LNCaP clone FGC (cell line): Measurements from ENCODE around the gene TTC36.
"Not testable (repeated sequence)": the region's sequence is repeated elsewhere in the genome, so short reads cannot be mapped to it uniquely, and the experiment has no call there.

Source experiments
- DNase-seq: peaks from one replicate; pipeline ENCODE4 v3.0.0-alpha.2; 2011; ENCODE audit warnings: low read depth
- H3K4me3 ChIP-seq: 2 replicates; pipeline ENCODE4 v1.5.1; 2011; ENCODE audit warnings: mild to moderate bottlenecking, low read depth, low read length, control low read depth
- TF ChIP-seq, protein P1 (sequence below): IDR thresholded peaks from 2 replicates; pipeline ENCODE4 v1.5.1; 2012; ENCODE audit warnings: mild to moderate bottlenecking; ENCODE audit not compliant: control insufficient read depth, insufficient read depth; ENCODE audit errors: extremely low read depth

The TTC36 gene

GRCh38 chr11:118527109-118527508, at the start of gene TTC36:
TTC36 (plus strand) TSS chr11:118527474; CDS start chr11:118527495, 21 bp downstream.
- no peak for DNase-seq
- TF ChIP-seq, protein P1, sequence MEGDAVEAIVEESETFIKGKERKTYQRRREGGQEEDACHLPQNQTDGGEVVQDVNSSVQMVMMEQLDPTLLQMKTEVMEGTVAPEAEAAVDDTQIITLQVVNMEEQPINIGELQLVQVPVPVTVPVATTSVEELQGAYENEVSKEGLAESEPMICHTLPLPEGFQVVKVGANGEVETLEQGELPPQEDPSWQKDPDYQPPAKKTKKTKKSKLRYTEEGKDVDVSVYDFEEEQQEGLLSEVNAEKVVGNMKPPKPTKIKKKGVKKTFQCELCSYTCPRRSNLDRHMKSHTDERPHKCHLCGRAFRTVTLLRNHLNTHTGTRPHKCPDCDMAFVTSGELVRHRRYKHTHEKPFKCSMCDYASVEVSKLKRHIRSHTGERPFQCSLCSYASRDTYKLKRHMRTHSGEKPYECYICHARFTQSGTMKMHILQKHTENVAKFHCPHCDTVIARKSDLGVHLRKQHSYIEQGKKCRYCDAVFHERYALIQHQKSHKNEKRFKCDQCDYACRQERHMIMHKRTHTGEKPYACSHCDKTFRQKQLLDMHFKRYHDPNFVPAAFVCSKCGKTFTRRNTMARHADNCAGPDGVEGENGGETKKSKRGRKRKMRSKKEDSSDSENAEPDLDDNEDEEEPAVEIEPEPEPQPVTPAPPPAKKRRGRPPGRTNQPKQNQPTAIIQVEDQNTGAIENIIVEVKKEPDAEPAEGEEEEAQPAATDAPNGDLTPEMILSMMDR, result no peak
- H3K4me3 ChIP-seq, result no peak within 1 kb of the TSS

DNA sequence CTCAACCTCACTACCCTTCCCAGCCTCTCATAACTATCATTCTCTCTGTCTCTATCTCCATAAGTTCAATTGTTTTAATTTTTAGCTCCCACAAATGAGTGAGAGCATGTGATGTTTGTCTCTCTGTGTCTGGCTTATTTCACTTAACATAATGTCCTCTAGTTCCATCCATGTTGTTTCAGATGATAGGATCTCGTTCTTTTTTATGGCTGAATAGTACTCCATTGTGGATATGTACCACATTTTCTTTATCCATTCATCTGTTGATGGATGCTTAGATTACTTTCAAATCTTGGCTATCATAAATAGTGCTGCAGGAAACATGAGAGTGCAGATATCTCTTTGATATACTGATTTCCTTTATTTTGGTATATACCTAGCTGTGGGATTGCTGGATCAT, 46.0 kb upstream of the TTC36 start:
- DNase-seq, H3K4me3 ChIP-seq: not testable (repeated sequence)

GRCh38 chr11:118484405-118484804, 42.9 kb upstream of the TTC36 start:
- DNase-seq, result no peak
- H3K4me3 ChIP-seq, result no peak overlapping the region
- TF ChIP-seq, protein P1, result no peak

GRCh38 chr11:118485273-118485672, 42.0 kb upstream of the TTC36 start:
- H3K4me3 ChIP-seq, result no peak overlapping the region
- TF ChIP-seq, protein P1, result no peak
- no peak for DNase-seq

- no peak overlapping the region for H3K4me3 ChIP-seq
- TF ChIP-seq, protein P1, result peak; percentile 87
- DNase-seq, result peak; percentile 46
These were observed 38.7 kb upstream of the TTC36 start for GRCh38 chr11:118488480-118489109.

DNA sequence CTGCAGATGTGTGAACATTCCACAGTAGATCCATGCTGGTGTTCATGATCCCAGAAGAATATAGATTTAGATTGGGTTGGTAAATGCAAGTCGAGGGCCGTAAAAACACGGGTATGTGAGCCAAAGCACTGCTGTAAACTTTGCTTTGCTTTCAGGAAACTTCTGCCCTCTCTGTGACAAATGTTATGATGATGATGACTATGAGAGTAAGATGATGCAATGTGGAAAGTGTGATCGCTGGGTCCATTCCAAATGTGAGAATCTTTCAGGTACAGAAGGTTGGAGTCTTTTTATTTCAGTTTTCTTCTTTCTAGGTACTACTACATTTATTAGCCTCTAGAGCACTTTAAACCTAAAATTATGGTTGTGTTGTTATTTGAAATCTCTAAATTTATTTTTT, 36.2 kb upstream of the TTC36 start:
- H3K4me3 ChIP-seq, result no peak overlapping the region
- TF ChIP-seq, protein P1, result no peak

DNA sequence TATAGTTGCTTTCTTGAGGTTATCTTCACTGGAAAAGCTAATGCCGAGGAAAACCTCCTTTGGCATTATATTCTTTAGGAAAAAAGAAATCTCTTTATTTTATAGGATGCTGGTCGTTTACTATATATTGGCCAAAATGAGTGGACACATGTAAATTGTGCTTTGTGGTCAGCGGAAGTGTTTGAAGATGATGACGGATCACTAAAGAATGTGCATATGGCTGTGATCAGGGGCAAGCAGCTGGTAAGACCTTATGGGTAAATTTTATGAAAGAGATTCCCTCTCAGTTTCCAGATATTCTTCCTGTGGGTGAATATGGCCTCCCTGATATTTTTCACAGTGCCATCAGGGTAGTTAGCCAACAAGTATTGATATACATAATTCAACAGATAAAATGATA, 29.4 kb upstream of the TTC36 start:
- TF ChIP-seq, protein P1, result no peak
- no peak overlapping the region for H3K4me3 ChIP-seq
- DNase-seq, result no peak

More for the DNA sequence above, 36.2 kb upstream of the TTC36 start:
- DNase-seq, result no peak

DNA sequence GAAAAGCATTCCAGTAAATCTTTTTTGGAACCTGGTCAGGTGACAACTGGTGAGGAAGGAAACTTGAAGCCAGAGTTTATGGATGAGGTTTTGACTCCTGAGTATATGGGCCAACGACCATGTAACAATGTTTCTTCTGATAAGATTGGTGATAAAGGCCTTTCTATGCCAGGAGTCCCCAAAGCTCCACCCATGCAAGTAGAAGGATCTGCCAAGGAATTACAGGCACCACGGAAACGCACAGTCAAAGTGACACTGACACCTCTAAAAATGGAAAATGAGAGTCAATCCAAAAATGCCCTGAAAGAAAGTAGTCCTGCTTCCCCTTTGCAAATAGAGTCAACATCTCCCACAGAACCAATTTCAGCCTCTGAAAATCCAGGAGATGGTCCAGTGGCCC, 24.1 kb upstream of the TTC36 start:
- DNase-seq, result no peak
- TF ChIP-seq, protein P1, result no peak
- no peak overlapping the region for H3K4me3 ChIP-seq
